K562 (cell line): ENCODE measurements around the gene NR5A2. TPM values are rescaled to one million over a fixed set of nuclear protein-coding genes. Genes with fewer than 3 reads are reported as not detected.

Experiments used
- ATAC-seq: fragments of 200-7000 bp; cut with Tn5 transposase; 3 replicates; pipeline ENCODE4 v1.9.1; 2020; ENCODE audit warnings: moderate library complexity
- BruUV-seq: library from RNA; stranded (reverse); fragments of 400-500 nt; replicated peaks from 2 replicates; lab custom pipeline; 2021; lab: Mats Ljungman, UMichigan
- CTCF ChIA-PET: fragments of 300-600 bp; formaldehyde crosslinking; extraction: SDS; loops from one replicate; lab custom pipeline; 2021; ENCODE audit warnings: low intra/inter-chr PET ratio; lab: Yijun Ruan, JAX
- POLR2A ChIA-PET: fragments of 300-600, 350-650 bp; sonication (Branson Sonifier 250); formaldehyde crosslinking; extraction: SDS; loops from one replicate; lab custom pipeline; 2021; ENCODE audit warnings: antibody characterized with exemption, inconsistent platforms; lab: Yijun Ruan, JAX
- DNase-seq, 4 experiments: peaks; one replicate each; pipeline versions ENCODE4 v3.0.0 to v3.0.0-alpha.2; 2011 to 2018; ENCODE audit warnings: low spot score in 3 of 4, mixed read lengths in 3 of 4; ENCODE audit errors: extremely low read depth in 1 of 4
- FAIRE-seq: peaks from 2 replicates; lab custom pipeline; 2011; peaks lifted over from hg19 to GRCh38; lab: Jason Lieb, UNC
- H2AFZ ChIP-seq: 2 replicates; pipeline ENCODE4 v1.6.0; 2011; ENCODE audit warnings: low read depth, low read length, control low read depth, inconsistent platforms
- H3K27ac ChIP-seq: fragments of 200-600 bp; 3 replicates; pipeline ENCODE4 v1.8.0; 2011; ENCODE audit warnings: low read depth, mild to moderate bottlenecking, control low read depth, inconsistent platforms, low read length, moderate library complexity, mixed read lengths; ENCODE audit errors: extremely low read depth
- H3K27me3 ChIP-seq, 2 experiments: fragments of 300-600 bp in 1 of 2; 2 replicates in 1 of 2; 3 replicates in 1 of 2; pipeline versions ENCODE4 v1.6.0 to v1.8.0; 2011; ENCODE audit warnings: inconsistent platforms in 2 of 2, low read length in 2 of 2, mild to moderate bottlenecking in 1 of 2, mixed read lengths in 1 of 2, moderate library complexity in 1 of 2; ENCODE audit not compliant: control insufficient read depth in 2 of 2, insufficient read depth in 2 of 2
- H3K36me3 ChIP-seq: fragments of 300-600 bp; 3 replicates; pipeline ENCODE4 v1.8.0; 2011; ENCODE audit warnings: mild to moderate bottlenecking, low read length, inconsistent platforms; ENCODE audit not compliant: control insufficient read depth, insufficient read depth
- H3K4me1 ChIP-seq, 2 experiments: fragments of 200-600 bp in 1 of 2; replicated peaks in 1 of 2; 2 replicates in 1 of 2; 3 replicates in 1 of 2; pipeline versions ENCODE4 v1.5.1 to v1.8.0; 2011; ENCODE audit warnings: inconsistent platforms in 2 of 2, low read length in 2 of 2, mild to moderate bottlenecking in 1 of 2, mixed read lengths in 1 of 2, moderate library complexity in 1 of 2; ENCODE audit not compliant: control insufficient read depth in 2 of 2, insufficient read depth in 2 of 2
- H3K4me2 ChIP-seq: 2 replicates; pipeline ENCODE4 v1.6.1; 2011; ENCODE audit warnings: low read length, control low read depth, inconsistent platforms, mixed read lengths; ENCODE audit not compliant: insufficient read depth
- H3K4me3 ChIP-seq: fragments of 200-600 bp; sonication (generic), shearing (Covaris generic); 2 replicates; pipeline ENCODE4 v1.5.1; 2016; ENCODE audit warnings: control low read depth, inconsistent platforms
- H3K79me2 ChIP-seq: fragments of 200-600 bp; 3 replicates; pipeline ENCODE4 v1.8.0; 2011; ENCODE audit warnings: low read length, inconsistent platforms; ENCODE audit not compliant: control insufficient read depth, insufficient read depth
- H3K9ac ChIP-seq, 2 experiments: 2 replicates each; pipeline versions ENCODE4 v1.6.0 to v1.6.1; 2011; ENCODE audit warnings: low read depth in 2 of 2, low read length in 2 of 2, control low read depth in 1 of 2, inconsistent platforms in 1 of 2, mild to moderate bottlenecking in 1 of 2, mixed read lengths in 1 of 2; ENCODE audit not compliant: insufficient read depth in 1 of 2
- H3K9me1 ChIP-seq: one replicate; pipeline ENCODE4 v1.6.0; 2011; ENCODE audit warnings: inconsistent platforms, mild to moderate bottlenecking, low read length, moderate library complexity; ENCODE audit not compliant: control insufficient read depth, insufficient read depth
- H3K9me3 ChIP-seq: replicated peaks from 2 replicates; pipeline ENCODE4 v1.5.1; 2011; ENCODE audit warnings: low read depth, low read length, inconsistent platforms; ENCODE audit not compliant: control insufficient read depth, insufficient read depth
- H4K20me1 ChIP-seq: replicated peaks from 2 replicates; pipeline ENCODE4 v1.6.1; 2011; ENCODE audit warnings: low read length, inconsistent platforms, mixed read lengths; ENCODE audit not compliant: control insufficient read depth, insufficient read depth
- CGGBP1 ChIP-seq: fragments of 250-450 bp; sonication (Bioruptor Pico); IDR thresholded peaks from 2 replicates; pipeline ENCODE4 v1.9.0; 2021; ENCODE audit warnings: mild to moderate bottlenecking
- CREM ChIP-seq: IDR thresholded peaks from 2 replicates; pipeline ENCODE4 v1.6.1; 2014; ENCODE audit warnings: antibody characterized with exemption, low read depth
- SIN3A ChIP-seq, 2 experiments: fragments of 150-350 bp in 1 of 2; IDR thresholded peaks; 2 replicates each; pipeline ENCODE4 v1.6.1; 2011 to 2016; ENCODE audit warnings: borderline replicate concordance in 2 of 2, low read depth in 2 of 2, low read length in 2 of 2, mild to moderate bottlenecking in 2 of 2, moderate library complexity in 2 of 2; ENCODE audit not compliant: control insufficient read depth in 1 of 2
- ZFP36 ChIP-seq: fragments of 150-350 bp; IDR thresholded peaks from 2 replicates; pipeline ENCODE4 v1.6.1; 2018; ENCODE audit warnings: low read length, low read depth; ENCODE audit not compliant: partially characterized antibody
- ZNF445 ChIP-seq: fragments of 250-450 bp; sonication (Bioruptor Pico); IDR thresholded peaks from 2 replicates; pipeline ENCODE4 v1.4.0; 2020; ENCODE audit warnings: low read depth, mild to moderate bottlenecking, moderate library complexity
- WGBS: fragments of 100-300 bp; shearing (Covaris generic); methylation state at CpG from one replicate; pipeline ENCODE4 v1.1.6; 2016; ENCODE audit warnings: low coverage, mixed read lengths; ENCODE audit not compliant: insufficient coverage; ENCODE audit errors: missing lambda C conversion rate; 5-methylcytosine and 5-hydroxymethylcytosine counted together
- in situ Hi-C: fragments of 300-500 bp; cut with MboI; formaldehyde crosslinking; loops from 4 replicates; pipeline ENCODE4 v1.15.0; 2018; ENCODE audit warnings: inconsistent platforms, mixed read lengths
- intact Hi-C: fragments of 100-400 bp; cut with micrococcal nuclease; formaldehyde crosslinking; loops from 2 replicates; pipeline ENCODE4 v1.14.2; 2022
- polyA plus RNA-seq, 8 experiments: library from polyadenylated mRNA; depleted of rRNA in 4 of 8; stranded (reverse) in 5 of 8; unstranded in 3 of 8; fragments of >200 nt; fragmentation: Nextera tagmentation in 2 of 8; fragmentation: Illumina TruSeq in 1 of 8; extraction: Ambion mirVana in 2 of 8; extraction: Trizol in 1 of 8; gene quantifications; 2 replicates each; pipeline versions ENCODE4 v1.2.1 to v1.2.3, GENCODE V29; 2011 to 2014; ENCODE audit warnings: inconsistent platforms in 1 of 8, missing spikeins in 1 of 8
- total RNA-seq, 7 experiments: library from RNA; depleted of rRNA in 6 of 7; stranded (reverse); fragments of >200 nt in 6 of 7; fragmentation: Illumina TruSeq in 2 of 7; extraction: Trizol in 2 of 7; gene quantifications; 2 replicates each; pipeline versions ENCODE4 v1.2.1 to v1.2.3, GENCODE V29; 2011 to 2021; ENCODE audit warnings: low replicate concordance in 1 of 7

The NR5A2 gene
- total and polyA plus RNA-seq, 9 of the 15 experiments (the other 6 are each of a cell fraction or from before 2014, with no cell fraction given) = 0.13 to 0.40 (median 0.29) TPM

- POLR2A ChIA-PET = no interaction called here
- ATAC-seq = no peak; the same call in 2 of the 3 replicates
- Histone ChIP-seq H4K20me1 (no peaks in the 10 kb centered on the region), H3K9me3 (no peaks in the 10 kb centered on the region), H3K4me2 (no peak overlapping the region), H3K9me1 (no peaks in the 10 kb centered on the region), H3K27ac (no peak overlapping the region), H3K79me2 (no peaks in the 10 kb centered on the region), H3K4me1 (no peaks in the 10 kb centered on the region), H3K27me3 (peaks cover 3 to 5% of the 10 kb centered on the region in 2 experiments; a peak in 3 of 5 replicates), H2AFZ (no peak overlapping the region), H3K4me3 (no peak overlapping the region), H3K9ac (no peak overlapping the region), H3K36me3 (no peaks in the 10 kb centered on the region)
- in situ Hi-C loops = no loop called here
- no TSS peak for BruUV-seq
- WGBS = under 1% methylated on average over 8 of the region's 8 CpGs
- TF ChIP-seq SIN3A (IDR thresholded peaks at IDR 0.05; ENCODE audit: borderline replicate concordance in 2 of 2, control insufficient read depth in 1 of 2, low read depth in 2 of 2, low read length in 2 of 2) = no peak
- TF ChIP-seq CREM = no peak
- TF ChIP-seq CGGBP1 = no peak
- TF ChIP-seq ZNF445 (CRISPR knock-in tag) = no peak
- peak; percentile 17 for TF ChIP-seq ZFP36
- intact Hi-C loops = no loop called here
- no peak for FAIRE-seq
- CTCF ChIA-PET = no interaction called here
- DNase-seq = no peak
Observed at GRCh38 chr1:200075522-200075921, 48.0 kb downstream of the NR5A2 start.
